Pancreas (tissue), 10 donors: Measurements from ENCODE around the gene PRPS1L1. TPM values are rescaled to one million over a fixed set of nuclear protein-coding genes. Genes with fewer than 3 reads are reported as not detected.

Source experiments
- ATAC-seq, 4 donors: fragments of 200-7000 bp; cut with Tn5 transposase; one replicate each; pipeline versions ENCODE4 v1.8.0 to v1.9.1; 2020; ENCODE audit warnings: mild to moderate bottlenecking in 4 of 4, moderate library complexity in 4 of 4
- DNase-seq, 6 donors: peaks; one replicate each; pipeline ENCODE4 v3.0.0-alpha.2; 2020
- FAIRE-seq: peaks from 2 replicates; lab custom pipeline; 2012; peaks lifted over from hg19 to GRCh38; lab: Jason Lieb, UNC
- H3K27ac ChIP-seq, 4 donors: fragments of 200-600 bp; sonication (generic); 1 replicate in 3 of 4; 2 replicates in 1 of 4; pipeline versions ENCODE4 v1.5.0 to v1.8.0; 2020
- H3K27me3 ChIP-seq, 4 donors: fragments of 200-600 bp; one replicate each; pipeline ENCODE4 v1.8.0; 2021
- H3K36me3 ChIP-seq, 3 donors: fragments of 200-600 bp; sonication (generic) in 1 of 3; one replicate each; pipeline versions ENCODE4 v1.5.0 to v1.8.0; 2020 to 2021
- H3K4me1 ChIP-seq, 3 donors: fragments of 200-600 bp; one replicate each; pipeline ENCODE4 v1.8.0; 2021
- H3K4me3 ChIP-seq, 4 donors: fragments of 200-600 bp; sonication (generic) in 2 of 4; one replicate each; pipeline versions ENCODE4 v1.5.0 to v1.8.0; 2020 to 2021
- H3K9me3 ChIP-seq, 4 donors: fragments of 200-600 bp; one replicate each; pipeline ENCODE4 v1.8.0; 2021
- WGBS, 2 donors: extraction: QIAGEN DNeasy Blood & Tissue Kit; methylation state at CpG; one replicate each; pipeline ENCODE4 v1.1.7; 2013; 5-methylcytosine and 5-hydroxymethylcytosine counted together
- intact Hi-C, 3 donors: fragments of 100-400 bp; cut with DNase I; formaldehyde crosslinking; loops; one replicate each; pipeline versions ENCODE4 v1.11.1 to v1.14.2; 2022
- polyA plus RNA-seq, 2 donors: library from polyadenylated mRNA; stranded (reverse); fragments of 200-250 nt; gene quantifications; one replicate each; pipeline ENCODE4 v1.2.3, GENCODE V29; 2013
- total RNA-seq, 6 donors: library from RNA; stranded (reverse); fragmentation: NEBNext Ultra II Directional in 4 of 6; extraction: Animal tissue kit (Norgen Biotek cat#: 25700) in 4 of 6; gene quantifications; one replicate each; pipeline versions ENCODE4 v1.2.1 to v1.2.4, GENCODE V29; 2021 to 2023
- TF ChIP-seq, protein P1 (sequence below), 4 donors: fragments of 200-600 bp; sonication (generic) in 3 of 4; IDR thresholded peaks; one replicate each; pipeline versions ENCODE4 v1.5.0 to v1.8.0; 2021; ENCODE audit warnings: antibody characterized with exemption in 4 of 4
- donor health status: healthy with polysubstance abuse.
- donor health status: DM: no; HTN: no; CAD: no; lungs with moderate emphysema.
- donor health status: DM: no; HTN: no; CAD: no.
- donor health status: control.
- donor health status: control.
- donor health status: Bipolar disorder and iron deficiency.
- donor health status: DM: yes; HTN: yes; CAD: no.
- donor health status: DM: no; HTN: no; CAD: no.
- donor health status: DM: no; HTN: no; CAD: no.
- donor health status: DM: yes; HTN: yes; CAD: no.

PRPS1L1 gene
- total and polyA plus RNA-seq, 8 donors = not detected

DNA sequence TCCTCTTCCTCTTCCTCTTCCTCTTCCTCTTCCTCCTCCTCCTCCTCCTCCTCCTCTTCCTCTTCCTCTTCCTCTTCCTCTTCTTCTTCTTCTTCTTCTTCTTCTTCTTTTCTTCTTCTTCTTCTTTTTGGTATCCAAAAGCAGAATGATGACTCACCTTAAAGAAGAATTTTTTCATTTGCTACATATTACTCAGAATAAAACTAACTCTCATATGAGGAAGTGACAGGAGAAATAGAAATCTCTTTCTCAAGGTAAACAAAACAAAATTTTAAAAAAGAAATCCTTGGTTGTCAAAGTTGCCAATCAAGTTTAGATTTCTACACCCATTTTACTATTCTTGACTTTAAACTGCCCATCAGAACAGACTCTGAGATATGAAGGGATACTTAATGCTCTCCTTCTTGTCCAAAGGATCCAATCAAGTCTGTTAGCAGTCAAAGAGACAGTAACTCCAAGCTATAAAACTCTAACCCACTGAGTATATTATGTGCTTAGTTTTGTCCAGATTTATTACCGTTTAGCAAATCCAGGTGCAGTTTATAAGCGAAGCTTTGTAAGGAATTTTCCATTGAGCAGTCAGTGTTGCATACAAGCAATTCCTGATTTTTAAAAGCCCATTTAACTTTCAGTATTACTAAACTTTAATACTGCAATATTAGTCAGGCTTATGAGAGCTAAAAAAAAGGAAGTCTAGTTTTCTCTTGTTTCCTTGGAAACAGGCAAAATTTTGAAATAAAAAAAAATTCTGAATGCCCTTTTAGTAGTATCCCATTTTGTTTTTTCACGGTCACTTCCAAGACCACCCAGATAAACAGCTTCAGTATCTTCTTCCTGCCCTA is 44.2 kb downstream of the PRPS1L1 start:
- DNase-seq (no peak), FAIRE-seq (no peak), ATAC-seq (no peak)

GRCh38 chr7:17976952-17977351 is 50.7 kb downstream of the PRPS1L1 start:
- DNase-seq = no peak
- no peaks in the 10 kb centered on the region for H3K4me1 ChIP-seq
- TF ChIP-seq, protein P1, sequence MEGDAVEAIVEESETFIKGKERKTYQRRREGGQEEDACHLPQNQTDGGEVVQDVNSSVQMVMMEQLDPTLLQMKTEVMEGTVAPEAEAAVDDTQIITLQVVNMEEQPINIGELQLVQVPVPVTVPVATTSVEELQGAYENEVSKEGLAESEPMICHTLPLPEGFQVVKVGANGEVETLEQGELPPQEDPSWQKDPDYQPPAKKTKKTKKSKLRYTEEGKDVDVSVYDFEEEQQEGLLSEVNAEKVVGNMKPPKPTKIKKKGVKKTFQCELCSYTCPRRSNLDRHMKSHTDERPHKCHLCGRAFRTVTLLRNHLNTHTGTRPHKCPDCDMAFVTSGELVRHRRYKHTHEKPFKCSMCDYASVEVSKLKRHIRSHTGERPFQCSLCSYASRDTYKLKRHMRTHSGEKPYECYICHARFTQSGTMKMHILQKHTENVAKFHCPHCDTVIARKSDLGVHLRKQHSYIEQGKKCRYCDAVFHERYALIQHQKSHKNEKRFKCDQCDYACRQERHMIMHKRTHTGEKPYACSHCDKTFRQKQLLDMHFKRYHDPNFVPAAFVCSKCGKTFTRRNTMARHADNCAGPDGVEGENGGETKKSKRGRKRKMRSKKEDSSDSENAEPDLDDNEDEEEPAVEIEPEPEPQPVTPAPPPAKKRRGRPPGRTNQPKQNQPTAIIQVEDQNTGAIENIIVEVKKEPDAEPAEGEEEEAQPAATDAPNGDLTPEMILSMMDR (IDR thresholded peaks at IDR 0.05) = no peak
- 39 to 42% methylated on average over 2 of the region's 2 CpGs for whole genome bisulfite sequencing, 2 donors
- ATAC-seq = no peak
- no peaks in the 10 kb centered on the region for H3K9me3 ChIP-seq
- no peaks in the 10 kb centered on the region for H3K36me3 ChIP-seq
- no peak overlapping the region for H3K27ac ChIP-seq
- no peak overlapping the region for H3K4me3 ChIP-seq
- FAIRE-seq = no peak
- intact Hi-C loops = no loop called here
- no peaks in the 10 kb centered on the region for H3K27me3 ChIP-seq

More for the DNA sequence above, 44.2 kb downstream of the PRPS1L1 start:
- TF ChIP-seq, protein P1 (IDR thresholded peaks at IDR 0.05) = no peak
- intact Hi-C loops = no loop called here
- no peak overlapping the region for H3K27ac ChIP-seq
- WGBS, 2 donors = 61 to 79% methylated on average over 3 of the region's 3 CpGs
- no peaks in the 10 kb centered on the region for H3K9me3 ChIP-seq
- H3K36me3 ChIP-seq = no peaks in the 10 kb centered on the region
- no peaks in the 10 kb centered on the region for H3K27me3 ChIP-seq
- H3K4me1 ChIP-seq = no peaks in the 10 kb centered on the region
- no peak overlapping the region for H3K4me3 ChIP-seq

Other genes starting within 250 kb of the PRPS1L1 start
- 10 to 100 TPM; 17.8 to 31.4 (median 25.9) TPM for gene SNX13, start 87.4 kb downstream of the PRPS1L1 start, total RNA-seq
- 1 to 10 TPM; 5.0 to 9.3 TPM for gene SNX13, start 87.4 kb downstream of the PRPS1L1 start, polyA plus RNA-seq